Panc1 (cell line): ENCODE measurements around the gene VEZT.

Experiments used
- CTCF ChIP-seq: fragments of 450-650 bp; IDR thresholded peaks from 2 replicates; pipeline ENCODE4 v1.5.1; 2017; ENCODE audit warnings: mild to moderate bottlenecking
- POLR2AphosphoS5 ChIP-seq: IDR thresholded peaks from 2 replicates; pipeline ENCODE4 v1.6.1; 2012; ENCODE audit warnings: mild to moderate bottlenecking, low read depth, low read length, moderate library complexity

GRCh38 chr12:95239216-95239615 is 21.6 kb downstream of the VEZT start:
- TF ChIP-seq POLR2AphosphoS5 (no peak), CTCF (no peak)
